CD8-positive, alpha-beta memory T cell (primary cell): Measurements from ENCODE around the gene AFAP1. TPM values are rescaled to one million over a fixed set of nuclear protein-coding genes. Genes with fewer than 3 reads are reported as not detected.

Source experiments
- CTCF ChIA-PET: fragments of 350-600 bp; sonication (Branson Sonifier 250); formaldehyde crosslinking; loops from one replicate; lab custom pipeline; 2021; ENCODE audit warnings: antibody characterized with exemption; lab: Charles Lee
- POLR2A ChIA-PET: fragments of 350-600 bp; sonication (Branson Sonifier 250); formaldehyde crosslinking; loops from one replicate; lab custom pipeline; 2021; ENCODE audit warnings: antibody characterized with exemption; lab: Charles Lee
- DNase-seq, 5 donors: peaks; one replicate each; pipeline versions ENCODE4 v3.0.0 to v3.0.0-alpha.2; 2020 to 2022; ENCODE audit warnings: mixed read lengths in 1 of 5
- H3K27ac ChIP-seq: one replicate; pipeline ENCODE4 v1.7.0; 2013; ENCODE audit warnings: low read depth, mild to moderate bottlenecking, low read length, moderate library complexity
- H3K27me3 ChIP-seq: 2 replicates; pipeline ENCODE4 v1.7.0; 2013; ENCODE audit warnings: low read length, mild to moderate bottlenecking; ENCODE audit not compliant: insufficient read depth, poor library complexity, severe bottlenecking
- H3K36me3 ChIP-seq: 2 replicates; pipeline ENCODE4 v1.7.0; 2013; ENCODE audit warnings: mild to moderate bottlenecking, low read length, moderate library complexity; ENCODE audit not compliant: insufficient read depth
- H3K4me1 ChIP-seq: 2 replicates; pipeline ENCODE4 v1.7.0; 2013; ENCODE audit warnings: mild to moderate bottlenecking, low read length, moderate library complexity; ENCODE audit not compliant: insufficient read depth
- H3K4me3 ChIP-seq: 2 replicates; pipeline ENCODE4 v1.7.0; 2013; ENCODE audit warnings: mild to moderate bottlenecking, low read length
- H3K9me3 ChIP-seq: 2 replicates; pipeline ENCODE4 v1.7.0; 2013; ENCODE audit warnings: mild to moderate bottlenecking, low read length
- H3K27ac Mint-ChIP-seq, 8 donors: one replicate each; pipeline ENCODE4 v1.8.0; 2020 to 2021; ENCODE audit warnings: mixed read lengths in 8 of 8, mild to moderate bottlenecking in 6 of 8, inconsistent platforms in 3 of 8, moderate library complexity in 3 of 8
- H3K27me3 Mint-ChIP-seq, 2 donors: one replicate each; pipeline ENCODE4 v1.8.0; 2020 to 2021; ENCODE audit warnings: mixed read lengths in 2 of 2, mild to moderate bottlenecking in 1 of 2, moderate library complexity in 1 of 2
- H3K36me3 Mint-ChIP-seq, 3 donors: one replicate each; pipeline ENCODE4 v1.8.0; 2020 to 2021; ENCODE audit warnings: mixed read lengths in 3 of 3, inconsistent platforms in 1 of 3, mild to moderate bottlenecking in 1 of 3
- H3K4me1 Mint-ChIP-seq, 3 donors: one replicate each; pipeline ENCODE4 v1.8.0; 2020 to 2021; ENCODE audit warnings: mixed read lengths in 3 of 3, inconsistent platforms in 1 of 3, mild to moderate bottlenecking in 1 of 3
- H3K4me3 Mint-ChIP-seq, 7 donors: one replicate each; pipeline ENCODE4 v1.8.0; 2020 to 2021; ENCODE audit warnings: mixed read lengths in 7 of 7, mild to moderate bottlenecking in 6 of 7, moderate library complexity in 4 of 7, inconsistent platforms in 2 of 7
- H3K9me3 Mint-ChIP-seq, 5 donors: one replicate each; pipeline ENCODE4 v1.8.0; 2020 to 2022; ENCODE audit warnings: mixed read lengths in 5 of 5, mild to moderate bottlenecking in 3 of 5, moderate library complexity in 2 of 5, inconsistent platforms in 1 of 5
- polyA plus RNA-seq: library from polyadenylated mRNA; unstranded; fragments of 300-500 nt; fragmentation: Illumina TruSeq; gene quantifications from one replicate; pipeline ENCODE4 v1.2.3, GENCODE V29; 2021
- total RNA-seq, 2 experiments: library from RNA; stranded (reverse); gene quantifications; one replicate each; pipeline ENCODE4 v1.2.3, GENCODE V29; 2021

The AFAP1 gene
- total and polyA plus RNA-seq, 3 experiments from 2014 or later, result 2.3 to 19.9 (median 18.4) TPM

GRCh38 chr4:7812231-7812857 is 127.3 kb downstream of the AFAP1 start:
- no peaks in the 10 kb centered on the region for H3K9me3 ChIP-seq
- H3K36me3 ChIP-seq, result peaks cover 4% of the 10 kb centered on the region
- ChIA-PET POLR2A (no interaction called here), CTCF (interaction anchor here (0.9 to 4.4 kb wide), 2 partner anchors 8 to 9 kb away, joined by 4 to 15 read pairs; no protein-coding TSS in a partner anchor)
- H3K36me3 Mint-ChIP-seq, result peaks cover 0 to 76% (median 24%) of the 10 kb centered on the region in 3 donors
- no peaks in the 10 kb centered on the region for H3K27me3 Mint-ChIP-seq
- no peak overlapping the region for H3K27ac ChIP-seq
- H3K27me3 ChIP-seq, result no peaks in the 10 kb centered on the region
- no peak overlapping the region for H3K4me3 Mint-ChIP-seq
- no peaks in the 10 kb centered on the region for H3K9me3 Mint-ChIP-seq
- no peak for DNase-seq
- no peak overlapping the region for H3K4me3 ChIP-seq
- H3K27ac Mint-ChIP-seq, result peak overlapping the region in 1 of 8 donors; percentile 55
- no peaks in the 10 kb centered on the region for H3K4me1 ChIP-seq
- H3K4me1 Mint-ChIP-seq, result no peaks in the 10 kb centered on the region

GRCh38 chr4:7811536-7812191 is 128.0 kb downstream of the AFAP1 start:
- Histone ChIP-seq H3K27ac (no peak overlapping the region), H3K4me3 (no peak overlapping the region), H3K9me3 (no peaks in the 10 kb centered on the region), H3K4me1 (no peaks in the 10 kb centered on the region), H3K27me3 (no peaks in the 10 kb centered on the region), H3K36me3 (peaks cover 4% of the 10 kb centered on the region)
- no peaks in the 10 kb centered on the region for H3K9me3 Mint-ChIP-seq
- ChIA-PET CTCF (interaction anchor here (0.9 to 11.9 kb wide), 4 partner anchors 8 to 174 kb away, joined by 4 to 132 read pairs (median 10); no protein-coding TSS in a partner anchor), POLR2A (no interaction called here)
- no peaks in the 10 kb centered on the region for H3K27me3 Mint-ChIP-seq
- no peak for DNase-seq
- H3K36me3 Mint-ChIP-seq, result peaks cover 0 to 76% (median 27%) of the 10 kb centered on the region in 3 donors
- H3K4me3 Mint-ChIP-seq, result no peak overlapping the region
- no peaks in the 10 kb centered on the region for H3K4me1 Mint-ChIP-seq
- H3K27ac Mint-ChIP-seq, result no peak overlapping the region

- Mint-ChIP-seq H3K4me3 (no peak overlapping the region), H3K4me1 (no peaks in the 10 kb centered on the region), H3K9me3 (no peaks in the 10 kb centered on the region), H3K27me3 (no peaks in the 10 kb centered on the region), H3K27ac (no peak overlapping the region), H3K36me3 (peaks cover 0 to 74% (median 24%) of the 10 kb centered on the region in 3 donors)
- CTCF ChIA-PET, result interaction anchor here (1.0 to 11.9 kb wide), 4 partner anchors 9 to 175 kb away, joined by 3 to 132 read pairs (median 4); no protein-coding TSS in a partner anchor
- Histone ChIP-seq H3K9me3 (no peaks in the 10 kb centered on the region), H3K36me3 (peaks cover 4% of the 10 kb centered on the region), H3K4me1 (no peaks in the 10 kb centered on the region), H3K27ac (no peak overlapping the region), H3K27me3 (no peaks in the 10 kb centered on the region), H3K4me3 (no peak overlapping the region)
- POLR2A ChIA-PET, result no interaction called here
- no peak for DNase-seq
Measured at GRCh38 chr4:7810783-7811535, 128.7 kb downstream of the AFAP1 start.

GRCh38 chr4:7808752-7809151 is 130.9 kb downstream of the AFAP1 start:
- Histone ChIP-seq H3K36me3 (no peaks in the 10 kb centered on the region), H3K27ac (no peak overlapping the region), H3K4me1 (no peaks in the 10 kb centered on the region), H3K27me3 (no peaks in the 10 kb centered on the region), H3K4me3 (no peak overlapping the region), H3K9me3 (no peaks in the 10 kb centered on the region)
- ChIA-PET CTCF (interaction anchor here (0.7 to 11.9 kb wide), 4 partner anchors 15 to 177 kb away, joined by 3 to 132 read pairs (median 3); no protein-coding TSS in a partner anchor), POLR2A (interaction anchor here (0.7 kb wide), 1 partner anchor 181 kb away, joined by 3 read pairs; no protein-coding TSS in a partner anchor)
- H3K4me1 Mint-ChIP-seq, result peaks cover 0 to 6% (median 3%) of the 10 kb centered on the region in 3 donors
- peaks cover 0 to 54% (median 16%) of the 10 kb centered on the region in 3 donors for H3K36me3 Mint-ChIP-seq
- no peaks in the 10 kb centered on the region for H3K9me3 Mint-ChIP-seq
- DNase-seq, result no peak
- H3K27ac Mint-ChIP-seq, result no peak overlapping the region
- H3K4me3 Mint-ChIP-seq, result no peak overlapping the region
- no peaks in the 10 kb centered on the region for H3K27me3 Mint-ChIP-seq

GRCh38 chr4:7808181-7808580 is 131.5 kb downstream of the AFAP1 start:
- peaks cover 0 to 6% (median 3%) of the 10 kb centered on the region in 3 donors for H3K4me1 Mint-ChIP-seq
- CTCF ChIA-PET, result interaction anchor here (0.7 to 11.9 kb wide), 4 partner anchors 16 to 178 kb away, joined by 3 to 132 read pairs (median 3); no protein-coding TSS in a partner anchor
- POLR2A ChIA-PET, result no interaction called here

GRCh38 chr4:7807351-7807921 is 132.2 kb downstream of the AFAP1 start:
- Histone ChIP-seq H3K27ac (no peak overlapping the region), H3K27me3 (no peaks in the 10 kb centered on the region), H3K36me3 (no peaks in the 10 kb centered on the region), H3K4me3 (no peak overlapping the region), H3K9me3 (no peaks in the 10 kb centered on the region), H3K4me1 (no peaks in the 10 kb centered on the region)
- peaks cover 0 to 42% (median 16%) of the 10 kb centered on the region in 3 donors for H3K36me3 Mint-ChIP-seq
- POLR2A ChIA-PET, result interaction anchor here (0.6 kb wide), 1 partner anchor 779 kb away, joined by 3 read pairs; no protein-coding TSS in a partner anchor
- H3K9me3 Mint-ChIP-seq, result no peaks in the 10 kb centered on the region
- CTCF ChIA-PET, result interaction anchor here (1.1 to 11.9 kb wide), 3 partner anchors 16 to 179 kb away, joined by 3 to 132 read pairs (median 3); no protein-coding TSS in a partner anchor
- H3K4me1 Mint-ChIP-seq, result peaks cover 0 to 6% (median 3%) of the 10 kb centered on the region in 3 donors
- DNase-seq, result no peak
- no peak overlapping the region for H3K4me3 Mint-ChIP-seq
- H3K27me3 Mint-ChIP-seq, result no peaks in the 10 kb centered on the region
- H3K27ac Mint-ChIP-seq, result peak overlapping the region in 2 of 8 donors; percentile 6 to 11

More at GRCh38 chr4:7808181-7808580, 131.5 kb downstream of the AFAP1 start:
- Mint-ChIP-seq H3K27ac (no peak overlapping the region), H3K36me3 (peaks cover 0 to 49% (median 16%) of the 10 kb centered on the region in 3 donors), H3K27me3 (no peaks in the 10 kb centered on the region), H3K4me3 (no peak overlapping the region), H3K9me3 (no peaks in the 10 kb centered on the region)
- Histone ChIP-seq H3K27me3 (no peaks in the 10 kb centered on the region), H3K27ac (no peak overlapping the region), H3K4me1 (no peaks in the 10 kb centered on the region), H3K36me3 (no peaks in the 10 kb centered on the region), H3K9me3 (no peaks in the 10 kb centered on the region), H3K4me3 (no peak overlapping the region)
- DNase-seq, result no peak

- POLR2A ChIA-PET, result interaction anchor here (0.6 kb wide), 1 partner anchor 778 kb away, joined by 3 read pairs; no protein-coding TSS in a partner anchor
- peaks cover 0 to 40% (median 16%) of the 10 kb centered on the region in 3 donors for H3K36me3 Mint-ChIP-seq
Measured at GRCh38 chr4:7806338-7807090, 133.1 kb downstream of the AFAP1 start.

More at GRCh38 chr4:7806338-7807090, 133.1 kb downstream of the AFAP1 start:
- no peaks in the 10 kb centered on the region for H3K9me3 Mint-ChIP-seq
- DNase-seq, result no peak
- H3K27ac ChIP-seq, result no peak overlapping the region
- H3K4me3 Mint-ChIP-seq, result no peak overlapping the region
- no peak overlapping the region for H3K4me3 ChIP-seq
- no peak overlapping the region for H3K27ac Mint-ChIP-seq
- H3K27me3 Mint-ChIP-seq, result no peaks in the 10 kb centered on the region
- CTCF ChIA-PET, result interaction anchor here (1.3 to 11.9 kb wide), 3 partner anchors 37 to 180 kb away, joined by 3 to 132 read pairs (median 44); no protein-coding TSS in a partner anchor
- no peaks in the 10 kb centered on the region for H3K4me1 ChIP-seq
- no peaks in the 10 kb centered on the region for H3K27me3 ChIP-seq
- no peaks in the 10 kb centered on the region for H3K36me3 ChIP-seq
- H3K9me3 ChIP-seq, result no peaks in the 10 kb centered on the region
- H3K4me1 Mint-ChIP-seq, result peaks cover 6 to 11% (median 8%) of the 10 kb centered on the region in 3 donors
